ENCODE measurements around the gene PACRG. TPM values are rescaled to one million over a fixed set of nuclear protein-coding genes. Genes with fewer than 3 reads are reported as not detected.

Gene PACRG
- total RNA-seq, 1 experiment from 2014 or later, result 0.26 TPM

- no peak overlapping the region for H3K23ac ChIP-seq (ENCODE audit: insufficient read length, low read depth, low read length)
- H4K20me1 ChIP-seq (ENCODE audit: control insufficient read depth, insufficient read depth, insufficient read length), result no peaks in the 10 kb centered on the region
- H4K8ac ChIP-seq (replicated peaks; ENCODE audit: insufficient read length, low read depth, low read length), result no peak overlapping the region
- H3K79me2 ChIP-seq (ENCODE audit: insufficient read depth, low read length), result no peaks in the 10 kb centered on the region
- no peak overlapping the region for H2BK5ac ChIP-seq (ENCODE audit: insufficient read length, low read length)
- H2BK12ac ChIP-seq (ENCODE audit: insufficient read length, low read depth, low read length), result no peak overlapping the region
- H3K56ac ChIP-seq (ENCODE audit: insufficient read length, low read depth, low read length), result no peak overlapping the region
- H4K91ac ChIP-seq (ENCODE audit: insufficient read length, low read depth, low read length), result no peak overlapping the region
- H3K14ac ChIP-seq (ENCODE audit: insufficient read depth, low read length), result no peak overlapping the region
- no peak overlapping the region for H3K9ac ChIP-seq (ENCODE audit: extremely low read depth, insufficient read length, low read length)
- Mint-ChIP-seq H3K27ac (no peak overlapping the region), H3K4me1 (no peaks in the 10 kb centered on the region), H3K36me3 (ENCODE audit: insufficient read depth in 1 of 3, low read depth in 3 of 3) (no peaks in the 10 kb centered on the region), H3K27me3 (ENCODE audit: low read depth) (no peaks in the 10 kb centered on the region), H3K9me3 (no peaks in the 10 kb centered on the region), H3K4me3 (no peak overlapping the region)
- no peak overlapping the region for H2BK15ac ChIP-seq (ENCODE audit: low read depth, low read length)
- no peak overlapping the region for H3K4ac ChIP-seq (ENCODE audit: low read depth, low read length)
- H3T11ph ChIP-seq (ENCODE audit: low read length), result no peak overlapping the region
- no peaks in the 10 kb centered on the region for H3K9me3 ChIP-seq (ENCODE audit: control insufficient read depth, low read depth, low read length)
- WGBS (ENCODE audit: extremely low coverage, insufficient read length, low lambda C conversion rate), result no CpG with 5 or more reads among the region's 1 CpG
- H3K4me1 ChIP-seq (ENCODE audit: insufficient read depth, low read length), result no peaks in the 10 kb centered on the region
- no peak overlapping the region for H3K27ac ChIP-seq (ENCODE audit: insufficient read length, low read depth, low read length)
- no peak overlapping the region for H3K18ac ChIP-seq (ENCODE audit: insufficient read length, low read depth, low read length)
- H2AK5ac ChIP-seq (ENCODE audit: insufficient read length, low read length), result no peak overlapping the region
- no peaks in the 10 kb centered on the region for H3K23me2 ChIP-seq (ENCODE audit: insufficient read length, low read depth, low read length, poor library complexity, severe bottlenecking)
- TF ChIP-seq CTCF (conservative IDR thresholded peaks at IDR 0.05), result no peak
- no peak overlapping the region for H2AFZ ChIP-seq (ENCODE audit: low read length)
- H2BK120ac ChIP-seq (ENCODE audit: low read depth, low read length, poor library complexity, severe bottlenecking), result no peak overlapping the region
- H2BK20ac ChIP-seq (ENCODE audit: low read depth, low read length, poor library complexity, severe bottlenecking), result no peak overlapping the region
- H3K79me1 ChIP-seq (ENCODE audit: insufficient read depth, low read depth, low read length, poor library complexity, severe bottlenecking), result no peaks in the 10 kb centered on the region
- H3K27me3 ChIP-seq (ENCODE audit: insufficient read depth, low read length), result no peaks in the 10 kb centered on the region
- no peak for DNase-seq
- no peak overlapping the region for H4K5ac ChIP-seq (ENCODE audit: insufficient read length, low read depth, low read length)
- no peak overlapping the region for H3K4me2 ChIP-seq (ENCODE audit: insufficient read depth, insufficient read length, low read length)
Measured at GRCh38 chr6:162917506-162917905, 189.7 kb downstream of the PACRG start.
